Activated B cell treated with CpG ODN at 0.5 μM for 24 hours (primary cell): ENCODE results near the gene EIF4E2. TPM values are rescaled to one million over a fixed set of nuclear protein-coding genes. Genes with fewer than 3 reads are reported as not detected.

Experiments
- ATAC-seq: fragments of 200-7000 bp; cut with Tn5 transposase; one replicate; pipeline ENCODE4 v1.10.0; 2021; ENCODE audit warnings: low read depth, mild to moderate bottlenecking, moderate library complexity
- CTCF ChIA-PET: fragments of 350-600 bp; sonication (Branson Sonifier 250); formaldehyde crosslinking; loops from one replicate; lab custom pipeline; 2021; ENCODE audit warnings: antibody characterized with exemption; lab: Charles Lee
- POLR2A ChIA-PET: fragments of 350-600 bp; sonication (Branson Sonifier 250); formaldehyde crosslinking; loops from one replicate; lab custom pipeline; 2021; ENCODE audit warnings: antibody characterized with exemption; lab: Charles Lee
- DNase-seq: peaks from one replicate; pipeline ENCODE4 v3.0.0; 2022
- H3K27ac Mint-ChIP-seq: one replicate; pipeline ENCODE4 v1.8.0; 2020; ENCODE audit warnings: mixed read lengths
- H3K27me3 Mint-ChIP-seq: one replicate; pipeline ENCODE4 v1.8.0; 2021; ENCODE audit warnings: mixed read lengths
- H3K36me3 Mint-ChIP-seq: one replicate; pipeline ENCODE4 v1.8.0; 2021; ENCODE audit warnings: low read depth, mixed read lengths
- H3K4me1 Mint-ChIP-seq: one replicate; pipeline ENCODE4 v1.8.0; 2021; ENCODE audit warnings: mixed read lengths
- H3K4me3 Mint-ChIP-seq: one replicate; pipeline ENCODE4 v1.8.0; 2020; ENCODE audit warnings: mild to moderate bottlenecking, mixed read lengths
- H3K9me3 Mint-ChIP-seq: one replicate; pipeline ENCODE4 v1.8.0; 2020; ENCODE audit warnings: mixed read lengths
- CTCF ChIP-seq: fragments of 200-600 bp; IDR thresholded peaks from one replicate; pipeline ENCODE4 v1.8.0; 2022; ENCODE audit warnings: antibody characterized with exemption, mild to moderate bottlenecking
- intact Hi-C: fragments of 100-400 bp; cut with micrococcal nuclease; formaldehyde crosslinking; loops from one replicate; pipeline ENCODE4 v1.15.1; 2024
- total RNA-seq: library from RNA; stranded (reverse); gene quantifications from 2 replicates; pipeline ENCODE4 v1.2.3, GENCODE V29; 2022

EIF4E2 gene
- total RNA-seq, 1 donor from 2014 or later, result 63.2 TPM

- POLR2A ChIA-PET, result no interaction called here
- ATAC-seq, result peak; percentile 50
- DNase-seq, result peak; percentile 39
- no peak overlapping the region for H3K27ac Mint-ChIP-seq
- H3K27me3 Mint-ChIP-seq, result peaks cover 45% of the 10 kb centered on the region
- CTCF ChIA-PET, result no interaction called here
- peak overlapping the region; percentile 50 for H3K4me3 Mint-ChIP-seq
- intact Hi-C loops, result no loop called here
- no peaks in the 10 kb centered on the region for H3K9me3 Mint-ChIP-seq
- TF ChIP-seq CTCF, result no peak
- H3K36me3 Mint-ChIP-seq, result no peaks in the 10 kb centered on the region
- H3K4me1 Mint-ChIP-seq, result peaks cover 8% of the 10 kb centered on the region
These were observed 47.3 kb upstream of the EIF4E2 start for GRCh38 chr2:232502911-232503808.

- peaks cover 45% of the 10 kb centered on the region for H3K27me3 Mint-ChIP-seq
- no peak for DNase-seq
- no peak for TF ChIP-seq CTCF
- H3K4me1 Mint-ChIP-seq, result peaks cover 8% of the 10 kb centered on the region
- no peak for ATAC-seq
- no peaks in the 10 kb centered on the region for H3K36me3 Mint-ChIP-seq
- intact Hi-C loops, result no loop called here
- peak overlapping the region; percentile 41 for H3K4me3 Mint-ChIP-seq
- CTCF ChIA-PET, result interaction anchor here (0.6 kb wide), 1 partner anchor 15 kb away, joined by 3 read pairs; no protein-coding TSS in a partner anchor
- H3K9me3 Mint-ChIP-seq, result no peaks in the 10 kb centered on the region
- H3K27ac Mint-ChIP-seq, result no peak overlapping the region
- POLR2A ChIA-PET, result no interaction called here
These were observed 46.6 kb upstream of the EIF4E2 start for GRCh38 chr2:232503809-232504323.

GRCh38 chr2:232504438-232504837 lies 46.1 kb upstream of the EIF4E2 start:
- intact Hi-C loops, result no loop called here
- DNase-seq (no peak), ATAC-seq (no peak)
- Mint-ChIP-seq H3K27me3 (peaks cover 45% of the 10 kb centered on the region), H3K4me1 (peaks cover 8% of the 10 kb centered on the region), H3K9me3 (no peaks in the 10 kb centered on the region), H3K27ac (no peak overlapping the region), H3K4me3 (no peak overlapping the region), H3K36me3 (no peaks in the 10 kb centered on the region)
- ChIA-PET CTCF (interaction anchor here (0.6 kb wide), 1 partner anchor 15 kb away, joined by 3 read pairs; no protein-coding TSS in a partner anchor), POLR2A (no interaction called here)
- no peak for TF ChIP-seq CTCF

- intact Hi-C loops, result no loop called here
- H3K9me3 Mint-ChIP-seq, result no peaks in the 10 kb centered on the region
- H3K27me3 Mint-ChIP-seq, result peaks cover 41% of the 10 kb centered on the region
- H3K27ac Mint-ChIP-seq, result no peak overlapping the region
- TF ChIP-seq CTCF, result no peak
- CTCF ChIA-PET, result no interaction called here
- ATAC-seq (no peak), DNase-seq (no peak)
- no peak overlapping the region for H3K4me3 Mint-ChIP-seq
- H3K36me3 Mint-ChIP-seq, result no peaks in the 10 kb centered on the region
- peaks cover 8% of the 10 kb centered on the region for H3K4me1 Mint-ChIP-seq
- POLR2A ChIA-PET, result no interaction called here
These were observed 44.6 kb upstream of the EIF4E2 start for GRCh38 chr2:232505856-232506255.

- no peak overlapping the region for H3K27ac Mint-ChIP-seq
- DNase-seq (no peak), ATAC-seq (no peak)
- peaks cover 8% of the 10 kb centered on the region for H3K4me1 Mint-ChIP-seq
- H3K4me3 Mint-ChIP-seq, result no peak overlapping the region
- peaks cover 35% of the 10 kb centered on the region for H3K27me3 Mint-ChIP-seq
- CTCF ChIA-PET, result no interaction called here
- POLR2A ChIA-PET, result no interaction called here
- intact Hi-C loops, result no loop called here
- H3K36me3 Mint-ChIP-seq, result no peaks in the 10 kb centered on the region
- no peak for TF ChIP-seq CTCF
- H3K9me3 Mint-ChIP-seq, result no peaks in the 10 kb centered on the region
These were observed 43.8 kb upstream of the EIF4E2 start for GRCh38 chr2:232506709-232507108.
